Stimulated activated naive B cell treated with anti-CD40 and anti-IgM and Interleukin-4, amounts not matched to agents 10 μg/mL and 1 μg/mL and 100 μg/mL, for 72 hours (primary cell): ENCODE data around the gene MICB.
"Not testable (repeated sequence)": the region's sequence is repeated elsewhere in the genome, so short reads cannot be mapped to it uniquely, and the experiment has no call there.

Experiments used
- ATAC-seq, 2 donors: fragments of 150-1000 bp; cut with Tn5 transposase; replicated peaks; 2 replicates each; pipeline ENCODE4 v1.10.0; 2021; ENCODE audit warnings: moderate library complexity in 1 of 2
- DNase-seq: peaks from one replicate; pipeline ENCODE4 v3.0.0; 2021
- H3K27ac Mint-ChIP-seq: one replicate; pipeline ENCODE4 v1.8.0; 2022; ENCODE audit warnings: mild to moderate bottlenecking, mixed read lengths
- H3K27me3 Mint-ChIP-seq, 2 donors: one replicate each; pipeline ENCODE4 v1.8.0; 2022; ENCODE audit warnings: mixed read lengths in 2 of 2
- H3K36me3 Mint-ChIP-seq, 2 donors: one replicate each; pipeline ENCODE4 v1.8.0; 2022; ENCODE audit warnings: mixed read lengths in 2 of 2, mild to moderate bottlenecking in 1 of 2
- H3K4me1 Mint-ChIP-seq, 2 donors: one replicate each; pipeline ENCODE4 v1.8.0; 2022; ENCODE audit warnings: mixed read lengths in 2 of 2, mild to moderate bottlenecking in 1 of 2
- H3K4me3 Mint-ChIP-seq, 2 donors: one replicate each; pipeline ENCODE4 v1.8.0; 2022; ENCODE audit warnings: mild to moderate bottlenecking in 2 of 2, mixed read lengths in 2 of 2, moderate library complexity in 1 of 2
- H3K9me3 Mint-ChIP-seq, 2 donors: one replicate each; pipeline ENCODE4 v1.8.0; 2022; ENCODE audit warnings: mixed read lengths in 2 of 2, mild to moderate bottlenecking in 1 of 2

Gene MICB

GRCh38 chr6:31497531-31498476 lies at the start of gene MICB:
Gene MICB (plus strand): TSS chr6:31498145. CDS start chr6:31498194, 49 bp downstream.
- no peaks in the 10 kb centered on the region for H3K9me3 Mint-ChIP-seq

GRCh38 chr6:31450751-31451150 lies 47.2 kb upstream of the MICB start:
- Mint-ChIP-seq H3K9me3 (peaks cover 4 to 10% of the 10 kb centered on the region in 2 donors), H3K36me3 (peaks cover 4 to 5% of the 10 kb centered on the region in 2 donors), H3K27ac (no peak overlapping the region), H3K27me3 (peaks cover 0 to 5% of the 10 kb centered on the region in 2 donors), H3K4me3 (no peak overlapping the region), H3K4me1 (no peaks in the 10 kb centered on the region)
- ATAC-seq (no peak), DNase-seq (no peak)

More at GRCh38 chr6:31497531-31498476, at the start of gene MICB:
- H3K36me3 Mint-ChIP-seq, result peaks cover 5 to 20% of the 10 kb centered on the region in 2 donors
- peak; percentile 73 to 77 for ATAC-seq
- H3K4me3 Mint-ChIP-seq, result peak within 1 kb of the TSS; percentile 87 to 97
- H3K4me1 Mint-ChIP-seq, result peaks cover 45 to 70% of the 10 kb centered on the region in 2 donors
- H3K27ac Mint-ChIP-seq, result peak within 1 kb of the TSS; percentile 95
- H3K27me3 Mint-ChIP-seq, result no peaks in the 10 kb centered on the region
- peak; percentile 76 for DNase-seq

GRCh38 chr6:31452859-31453258 lies 45.1 kb upstream of the MICB start:
- H3K27ac Mint-ChIP-seq, result no peak overlapping the region
- H3K36me3 Mint-ChIP-seq, result peaks cover 4 to 5% of the 10 kb centered on the region in 2 donors
- no peak overlapping the region for H3K4me3 Mint-ChIP-seq
- peaks cover 0 to 5% of the 10 kb centered on the region in 2 donors for H3K27me3 Mint-ChIP-seq
- DNase-seq, result no peak
- no peak for ATAC-seq
- no peaks in the 10 kb centered on the region for H3K4me1 Mint-ChIP-seq
- H3K9me3 Mint-ChIP-seq, result peaks cover 4 to 10% of the 10 kb centered on the region in 2 donors

GRCh38 chr6:31453259-31453658 lies 44.7 kb upstream of the MICB start:
- Mint-ChIP-seq H3K4me3 (no peak overlapping the region), H3K27me3 (peaks cover 0 to 5% of the 10 kb centered on the region in 2 donors), H3K4me1 (no peaks in the 10 kb centered on the region), H3K9me3 (peaks cover 4 to 10% of the 10 kb centered on the region in 2 donors), H3K36me3 (peaks cover 4 to 5% of the 10 kb centered on the region in 2 donors), H3K27ac (no peak overlapping the region)
- peak in 1 of 2 donors; percentile 41 for ATAC-seq
- no peak for DNase-seq

GRCh38 chr6:31459864-31460263 lies 38.1 kb upstream of the MICB start:
- H3K27ac Mint-ChIP-seq, H3K9me3 Mint-ChIP-seq: not testable (repeated sequence)

GRCh38 chr6:31460361-31461025 lies 37.5 kb upstream of the MICB start:
- Mint-ChIP-seq H3K27ac (no peak overlapping the region), H3K36me3 (peaks cover 25% of the 10 kb centered on the region in 2 donors), H3K4me3 (no peak overlapping the region), H3K27me3 (no peaks in the 10 kb centered on the region), H3K4me1 (peaks cover 9 to 31% of the 10 kb centered on the region in 2 donors), H3K9me3 (no peaks in the 10 kb centered on the region)
- no peak for DNase-seq
- ATAC-seq, result no peak

More at GRCh38 chr6:31459864-31460263, 38.1 kb upstream of the MICB start:
- not testable (repeated sequence) for H3K4me3 Mint-ChIP-seq, ATAC-seq, H3K27me3 Mint-ChIP-seq, DNase-seq
- Mint-ChIP-seq H3K4me1 (peaks cover 6 to 25% of the 10 kb centered on the region in 2 donors), H3K36me3 (peaks cover 20% of the 10 kb centered on the region in 2 donors)

- peak; percentile 22 to 31 for ATAC-seq
Observed at GRCh38 chr6:31462026-31462963, 35.6 kb upstream of the MICB start.

GRCh38 chr6:31462964-31463870 lies 34.7 kb upstream of the MICB start:
- Mint-ChIP-seq H3K36me3 (peaks cover 40 to 46% of the 10 kb centered on the region in 2 donors), H3K27ac (peak overlapping the region; percentile 100)
- peak; percentile 96 to 97 for ATAC-seq

More at GRCh38 chr6:31462026-31462963, 35.6 kb upstream of the MICB start:
- no peaks in the 10 kb centered on the region for H3K27me3 Mint-ChIP-seq
- H3K36me3 Mint-ChIP-seq, result peaks cover 34 to 38% of the 10 kb centered on the region in 2 donors
- peak overlapping the region; percentile 98 to 100 for H3K4me3 Mint-ChIP-seq
- peaks cover 20 to 49% of the 10 kb centered on the region in 2 donors for H3K4me1 Mint-ChIP-seq
- DNase-seq, result no peak
- H3K27ac Mint-ChIP-seq, result peak overlapping the region; percentile 100
- no peaks in the 10 kb centered on the region for H3K9me3 Mint-ChIP-seq

GRCh38 chr6:31464252-31465184 lies 33.4 kb upstream of the MICB start:
- Mint-ChIP-seq H3K27me3 (no peaks in the 10 kb centered on the region), H3K9me3 (no peaks in the 10 kb centered on the region), H3K4me3 (peak overlapping the region; percentile 98 to 100), H3K27ac (peak overlapping the region; percentile 100), H3K4me1 (peaks cover 34 to 69% of the 10 kb centered on the region in 2 donors), H3K36me3 (peaks cover 45 to 51% of the 10 kb centered on the region in 2 donors)
- no peak for ATAC-seq
- no peak for DNase-seq

More at GRCh38 chr6:31462964-31463870, 34.7 kb upstream of the MICB start:
- peaks cover 25 to 58% of the 10 kb centered on the region in 2 donors for H3K4me1 Mint-ChIP-seq
- peak overlapping the region; percentile 98 to 100 for H3K4me3 Mint-ChIP-seq
- H3K27me3 Mint-ChIP-seq, result no peaks in the 10 kb centered on the region
- DNase-seq, result peak; percentile 93
- H3K9me3 Mint-ChIP-seq, result no peaks in the 10 kb centered on the region

GRCh38 chr6:31465185-31465536 lies 32.8 kb upstream of the MICB start:
- Mint-ChIP-seq H3K9me3 (no peaks in the 10 kb centered on the region), H3K4me1 (peaks cover 39 to 75% of the 10 kb centered on the region in 2 donors), H3K27me3 (no peaks in the 10 kb centered on the region), H3K36me3 (peaks cover 50 to 57% of the 10 kb centered on the region in 2 donors), H3K27ac (peak overlapping the region; percentile 82), H3K4me3 (peak overlapping the region; percentile 98 to 100)
- ATAC-seq (no peak), DNase-seq (no peak)

GRCh38 chr6:31465718-31466117 lies 32.2 kb upstream of the MICB start:
- peak overlapping the region; percentile 44 to 98 for H3K4me3 Mint-ChIP-seq
- no peaks in the 10 kb centered on the region for H3K27me3 Mint-ChIP-seq
- H3K27ac Mint-ChIP-seq, result no peak overlapping the region
- no peaks in the 10 kb centered on the region for H3K9me3 Mint-ChIP-seq
- H3K36me3 Mint-ChIP-seq, result peaks cover 54 to 61% of the 10 kb centered on the region in 2 donors
- H3K4me1 Mint-ChIP-seq, result peaks cover 43 to 81% of the 10 kb centered on the region in 2 donors
- ATAC-seq, result no peak
- no peak for DNase-seq

- Mint-ChIP-seq H3K4me1 (peaks cover 51 to 88% of the 10 kb centered on the region in 2 donors), H3K36me3 (peaks cover 57 to 68% of the 10 kb centered on the region in 2 donors), H3K27ac (no peak overlapping the region), H3K4me3 (peak overlapping the region; percentile 76 to 98), H3K27me3 (no peaks in the 10 kb centered on the region), H3K9me3 (no peaks in the 10 kb centered on the region)
- no peak for ATAC-seq
- DNase-seq, result no peak
Observed at GRCh38 chr6:31466466-31466865, 31.5 kb upstream of the MICB start.
